Stimulated activated CD8-positive, alpha-beta memory T cell treated with anti-CD3 and anti-CD28 coated beads, Interleukin-4, amount 100 ng/mL, for 48 hours (primary cell): ENCODE measurements around the gene MGMT.

Source experiments
- DNase-seq: peaks from one replicate; pipeline ENCODE4 v3.0.0-alpha.2; 2020

Gene MGMT

GRCh38 chr10:129459762-129460539 lies 7.1 kb upstream of the MGMT start:
- DNase-seq = no peak

- DNase-seq = no peak
Measured at GRCh38 chr10:129462257-129462795, 4.7 kb upstream of the MGMT start.

GRCh38 chr10:129464251-129464650 lies 2.8 kb upstream of the MGMT start:
- DNase-seq = no peak

DNA sequence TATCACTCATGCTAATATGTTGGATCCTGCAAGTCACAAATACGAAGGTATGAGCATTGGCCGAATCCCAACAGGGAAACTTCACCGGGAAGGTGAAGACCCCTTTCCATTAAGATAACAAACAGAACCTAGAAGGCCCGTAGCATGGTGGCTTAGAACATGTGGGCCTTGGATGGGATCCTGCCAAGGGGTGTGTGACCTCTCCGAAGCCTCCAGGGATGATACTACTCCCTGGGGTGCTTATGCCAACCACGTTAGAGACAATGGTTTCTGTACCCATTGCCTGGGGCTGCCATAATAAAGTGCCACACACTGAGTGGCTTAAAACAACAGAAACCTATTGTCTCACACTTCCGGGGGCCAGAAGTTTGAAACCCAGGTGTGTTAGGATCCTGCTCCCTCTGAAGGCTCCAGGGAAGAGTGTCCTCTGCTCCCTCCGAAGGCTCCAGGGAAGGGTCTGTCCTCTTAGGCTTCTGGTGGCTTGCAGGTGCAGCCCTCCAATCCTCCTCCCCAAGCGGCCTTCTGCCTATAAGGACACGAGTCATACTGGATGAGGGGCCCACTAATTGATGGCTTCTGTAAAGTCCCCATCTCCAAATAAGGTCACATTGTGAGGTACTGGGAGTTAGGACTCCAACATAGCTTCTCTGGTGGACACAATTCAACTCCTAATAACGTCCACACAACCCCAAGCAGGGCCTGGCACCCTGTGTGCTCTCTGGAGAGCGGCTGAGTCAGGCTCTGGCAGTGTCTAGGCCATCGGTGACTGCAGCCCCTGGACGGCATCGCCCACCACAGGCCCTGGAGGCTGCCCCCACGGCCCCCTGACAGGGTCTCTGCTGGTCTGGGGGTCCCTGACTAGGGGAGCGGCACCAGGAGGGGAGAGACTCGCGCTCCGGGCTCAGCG lies 992 bp upstream of the MGMT start:
- peak; percentile 26 for DNase-seq

DNA sequence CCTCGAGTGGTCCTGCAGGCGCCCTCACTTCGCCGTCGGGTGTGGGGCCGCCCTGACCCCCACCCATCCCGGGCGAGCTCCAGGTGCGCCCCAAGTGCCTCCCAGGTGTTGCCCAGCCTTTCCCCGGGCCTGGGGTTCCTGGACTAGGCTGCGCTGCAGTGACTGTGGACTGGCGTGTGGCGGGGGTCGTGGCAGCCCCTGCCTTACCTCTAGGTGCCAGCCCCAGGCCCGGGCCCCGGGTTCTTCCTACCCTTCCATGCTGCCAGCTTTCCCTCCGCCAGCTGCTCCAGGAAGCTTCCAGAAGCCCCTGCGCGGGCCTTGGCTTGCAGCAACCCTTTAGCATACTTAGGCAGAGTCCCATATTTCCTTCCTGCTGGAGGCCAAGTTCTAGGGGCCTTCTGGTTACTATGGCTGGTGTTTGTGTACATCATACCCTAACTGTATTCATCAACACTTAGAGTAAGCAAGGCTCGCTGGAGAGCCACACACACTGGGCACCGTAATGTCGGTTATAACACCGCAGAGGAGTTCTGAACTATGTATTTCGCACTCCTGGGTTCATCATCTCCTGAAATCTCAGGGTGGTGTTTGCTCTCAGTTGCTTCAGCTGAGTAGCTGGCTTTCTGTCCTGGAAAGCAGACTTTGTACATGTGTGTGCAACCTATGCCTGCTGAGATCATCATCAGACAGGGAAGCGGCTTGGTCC lies 471 bp downstream of the MGMT start:
- DNase-seq = peak; percentile 26

- DNase-seq = no peak
Measured at GRCh38 chr10:129468187-129468586, 1.1 kb downstream of the MGMT start.

DNA sequence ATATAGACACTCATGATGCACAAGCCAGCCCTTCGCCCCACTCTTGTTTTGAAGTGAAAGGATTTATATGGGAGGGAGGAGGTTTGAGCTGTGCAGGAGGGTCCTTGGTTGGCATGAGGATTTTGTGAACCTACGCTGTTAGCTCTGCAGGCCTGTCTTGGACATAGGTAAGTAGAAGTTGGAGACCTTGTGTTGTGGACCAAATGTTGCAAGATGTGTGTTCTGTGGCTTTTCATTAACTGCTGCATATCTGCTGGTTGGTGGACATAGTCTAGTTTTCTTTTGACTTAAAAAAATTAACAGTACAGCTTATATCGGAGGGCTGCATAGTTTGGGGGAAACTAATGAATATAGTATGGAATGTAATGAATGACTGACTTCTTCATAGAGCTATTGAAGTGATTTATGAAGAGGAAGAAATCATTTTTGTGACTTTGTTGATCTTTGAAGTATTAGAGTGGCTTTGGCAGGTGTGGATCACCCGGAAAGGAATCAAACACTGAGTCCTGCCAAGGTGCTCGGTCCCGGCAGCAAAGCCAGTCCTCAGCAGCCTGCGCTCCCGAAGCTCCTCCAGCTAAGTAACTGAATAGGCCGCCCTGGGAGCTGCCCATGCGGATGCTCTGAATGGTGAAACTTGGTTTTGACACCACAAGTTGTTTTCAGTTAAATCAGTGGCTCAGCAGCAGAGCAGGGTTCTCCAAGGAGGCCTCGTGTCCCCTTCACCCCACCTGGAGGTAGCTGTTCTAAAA lies 3.2 kb downstream of the MGMT start:
- DNase-seq = no peak

- DNase-seq = no peak
Measured at GRCh38 chr10:129471447-129472175, 4.6 kb downstream of the MGMT start.

DNA sequence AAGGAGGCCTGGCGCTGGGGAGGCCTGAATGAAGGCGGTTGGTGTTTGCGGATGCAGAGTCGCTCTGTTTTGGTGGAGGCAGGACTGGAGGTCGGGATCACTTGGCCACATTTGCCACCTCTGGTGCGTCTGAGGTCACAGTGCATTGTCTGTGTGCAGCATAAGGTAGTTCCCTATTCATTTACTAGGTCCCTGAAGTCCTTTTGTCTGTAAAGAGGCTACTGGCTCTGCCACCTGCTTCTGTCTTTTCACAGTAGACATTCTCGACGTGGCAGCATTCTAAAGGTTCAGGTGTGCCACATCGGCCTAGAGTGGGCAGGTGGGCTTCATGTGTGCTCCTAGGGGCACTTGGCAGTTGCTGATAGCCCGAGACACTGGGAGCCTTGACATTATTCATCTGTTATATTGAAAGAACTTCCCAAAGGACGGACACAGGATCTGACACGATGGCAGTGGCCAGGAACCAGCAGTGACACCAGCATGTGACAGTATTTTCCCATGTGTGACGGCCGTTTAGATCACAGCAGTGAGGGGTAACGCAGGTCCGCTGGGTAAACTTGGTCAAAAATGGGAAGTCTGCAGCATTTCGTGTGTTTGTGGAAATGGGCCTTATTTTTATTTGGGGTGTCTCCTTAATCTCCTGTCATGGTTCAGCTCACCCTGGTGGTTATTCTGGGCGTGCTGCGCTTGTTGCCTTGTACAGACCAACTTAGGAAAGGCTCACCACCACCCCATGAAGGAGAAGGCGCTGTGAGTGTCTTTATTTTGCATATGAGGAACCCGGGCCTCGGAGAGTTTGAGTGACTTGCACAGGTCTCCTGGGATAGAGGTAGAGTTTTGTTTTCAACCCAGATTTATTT lies 5.9 kb downstream of the MGMT start:
- DNase-seq = no peak

DNA sequence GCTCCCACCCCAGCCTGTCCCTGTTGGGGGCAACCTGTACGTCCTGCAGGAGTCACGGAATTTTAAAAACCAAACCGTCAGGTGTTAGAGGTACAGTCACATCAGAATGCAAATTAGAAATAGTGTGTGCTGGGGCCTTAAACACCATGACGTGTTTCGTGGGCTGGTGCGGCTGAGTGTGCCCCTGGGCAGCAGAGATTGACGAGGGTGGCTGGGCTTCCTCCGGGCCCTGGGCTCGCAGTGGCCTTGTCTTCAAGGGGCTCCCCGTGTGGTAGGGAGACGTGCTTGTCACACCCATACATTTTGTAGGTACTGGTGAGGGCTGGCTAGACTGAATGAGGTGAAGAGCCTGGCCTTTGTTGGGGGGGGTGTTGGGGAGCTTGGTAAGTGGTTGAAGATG lies 7.6 kb downstream of the MGMT start:
- no peak for DNase-seq

- DNase-seq = no peak
Measured at GRCh38 chr10:129476431-129476830, 9.4 kb downstream of the MGMT start.

GRCh38 chr10:129477051-129477450 lies 10.0 kb downstream of the MGMT start:
- no peak for DNase-seq

DNA sequence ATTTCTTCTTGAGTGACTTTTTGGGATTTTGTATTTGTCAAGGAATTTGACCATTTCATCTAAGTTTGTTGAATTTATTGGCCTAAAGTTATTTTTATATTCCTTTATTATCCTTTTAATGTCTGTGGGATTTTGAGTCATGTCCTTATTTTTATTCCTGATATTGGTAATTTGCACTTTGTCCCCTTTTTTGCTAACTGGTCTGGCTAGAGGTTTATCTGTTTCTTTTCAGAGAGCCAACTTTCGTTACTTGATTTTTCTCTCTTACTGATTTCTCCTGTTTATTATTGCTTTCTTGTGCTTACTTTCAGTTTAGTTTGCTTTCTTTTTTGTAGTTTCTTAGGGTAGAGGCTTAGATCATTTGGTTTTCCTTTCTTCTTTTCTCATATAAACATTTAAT lies 14.6 kb downstream of the MGMT start:
- DNase-seq = no peak

DNA sequence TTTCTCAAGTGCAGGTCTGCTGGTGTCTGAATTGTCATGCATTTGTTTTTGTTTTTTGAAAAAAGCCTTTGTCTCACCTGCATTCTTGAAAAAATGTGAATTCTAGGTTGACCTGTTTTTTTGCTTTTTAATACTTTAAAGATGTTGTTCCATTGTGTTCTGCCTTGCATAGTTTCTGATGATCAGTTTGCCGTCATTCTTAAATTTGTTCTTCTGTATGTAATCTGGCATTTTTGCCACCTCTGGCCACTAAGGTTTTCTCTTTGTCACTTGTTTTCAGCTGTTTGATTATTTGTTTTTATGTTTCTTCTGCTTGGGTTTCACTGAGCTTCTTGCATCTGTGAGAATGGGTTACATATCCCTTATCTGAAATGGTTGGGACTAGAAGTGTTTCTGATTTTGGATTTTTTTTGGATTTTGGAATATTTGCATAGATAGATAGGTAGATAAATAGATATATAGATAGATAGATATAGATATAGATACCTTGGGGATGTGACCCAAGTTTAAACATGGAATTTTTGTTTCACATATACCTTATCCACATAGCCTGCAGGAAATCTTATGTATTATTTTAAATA lies 16.5 kb downstream of the MGMT start:
- no peak for DNase-seq

- no peak for DNase-seq
Measured at GRCh38 chr10:129486805-129487204, 19.8 kb downstream of the MGMT start.

DNA sequence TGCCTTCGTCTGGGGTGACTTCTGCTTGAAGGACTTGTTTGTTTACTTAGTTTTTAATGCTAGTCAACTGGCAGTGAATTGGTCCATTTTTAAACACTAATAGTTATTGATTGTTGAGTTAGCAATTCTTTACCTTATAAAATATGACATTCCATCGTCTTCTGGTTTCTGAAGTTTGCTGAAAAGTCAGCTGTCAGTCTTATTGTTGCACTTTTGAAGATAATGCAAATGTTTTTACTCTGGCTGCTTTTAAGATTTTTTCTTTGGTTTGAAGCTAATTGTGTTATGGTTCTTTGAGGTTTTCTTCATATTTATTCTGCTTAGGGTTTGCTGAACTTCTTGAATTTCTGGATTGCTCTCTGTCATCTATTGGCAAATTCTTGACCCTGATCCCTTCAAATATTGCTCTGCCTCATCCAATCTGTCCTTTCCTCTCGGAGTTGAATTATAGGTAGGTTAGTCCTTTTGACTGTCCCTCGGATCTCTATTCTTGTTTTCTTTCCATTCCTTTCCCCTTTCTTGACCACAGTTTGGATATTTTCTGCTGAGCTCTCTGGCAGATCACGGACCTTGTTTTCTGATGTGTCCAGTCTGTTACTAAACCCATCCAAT lies 24.2 kb downstream of the MGMT start:
- DNase-seq = no peak

DNA sequence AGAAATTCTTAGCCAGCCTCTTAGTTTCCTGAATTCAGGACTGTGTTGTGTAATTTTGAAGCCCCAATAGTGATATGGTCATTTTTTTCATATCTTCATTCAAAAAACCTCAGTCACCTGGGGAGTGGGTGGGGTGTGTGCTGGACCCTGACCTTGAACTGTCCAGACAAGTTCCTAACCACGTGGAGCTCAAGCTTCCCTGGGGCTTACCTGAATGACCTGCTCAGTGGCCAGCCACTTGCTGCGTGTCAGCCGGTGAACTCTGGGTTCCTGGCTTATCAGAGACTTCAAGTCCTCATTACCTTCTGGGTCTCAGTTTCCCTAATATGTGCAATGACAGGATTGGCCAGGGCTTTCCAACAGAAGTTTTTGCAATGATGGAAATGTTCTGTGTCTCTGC lies 27.1 kb downstream of the MGMT start:
- DNase-seq = no peak

DNA sequence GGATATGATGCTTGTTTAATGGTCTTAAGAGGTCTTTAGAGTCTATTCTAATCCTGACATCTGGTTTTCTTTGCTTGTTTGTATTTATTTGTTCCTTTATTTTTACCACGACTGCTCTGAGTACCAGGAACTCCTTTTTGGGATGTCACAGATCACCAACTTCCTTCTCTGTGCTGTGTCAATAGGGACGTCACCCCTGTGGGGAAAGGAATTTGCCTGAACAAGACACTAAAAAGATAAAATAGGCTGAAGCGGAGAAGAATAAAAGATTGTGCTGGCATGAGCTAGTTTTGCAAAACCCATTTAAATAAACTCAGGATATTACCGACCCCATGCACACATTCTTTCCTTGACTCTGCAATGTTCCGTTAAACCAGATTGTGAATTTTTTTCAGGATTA lies 27.7 kb downstream of the MGMT start:
- no peak for DNase-seq

DNA sequence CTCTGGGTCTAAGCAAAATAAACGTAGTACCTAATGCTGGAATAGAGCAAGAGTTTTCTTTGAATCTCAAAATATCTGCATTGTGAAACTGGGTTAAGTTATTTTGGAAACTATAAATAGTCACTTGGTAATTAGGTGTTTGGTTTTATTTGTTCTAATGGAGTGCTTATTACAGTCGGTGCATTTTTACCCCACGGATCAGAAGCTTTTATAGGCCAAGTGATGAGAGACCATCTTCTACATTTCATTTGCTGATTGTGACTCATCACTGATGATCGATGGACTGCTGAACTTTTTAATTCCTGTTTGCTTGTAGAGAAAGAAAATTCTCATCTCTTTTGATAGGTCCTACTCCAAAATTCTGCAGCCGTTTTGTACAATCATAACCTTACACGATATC lies 28.2 kb downstream of the MGMT start:
- no peak for DNase-seq

DNA sequence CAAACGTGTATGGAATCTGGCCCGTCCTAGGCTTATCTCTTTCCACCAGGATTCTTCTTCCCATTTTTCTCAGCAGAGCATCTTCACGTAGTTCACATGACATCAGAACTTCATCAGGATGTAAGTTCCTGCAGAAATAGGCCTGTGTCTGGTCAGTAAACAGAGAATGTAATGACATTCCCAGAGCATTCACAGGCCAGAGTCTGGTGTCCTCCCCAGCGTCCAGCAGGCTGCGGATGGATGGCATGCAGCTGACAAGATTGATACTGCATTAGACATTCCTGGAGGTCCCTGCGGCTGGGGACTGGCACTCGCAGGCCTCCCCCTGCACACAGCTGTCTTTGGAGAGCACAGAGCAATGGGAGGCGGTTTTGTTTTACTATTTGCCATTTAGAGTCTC lies 28.7 kb downstream of the MGMT start:
- no peak for DNase-seq
